Colon (tissue), 2 donors: ENCODE data around the gene PGGHG.
"Not testable (repeated sequence)": the region's sequence is repeated elsewhere in the genome, so short reads cannot be mapped to it uniquely, and the experiment has no call there.

Source experiments
- FAIRE-seq: peaks from 2 replicates; lab custom pipeline; 2012; peaks lifted over from hg19 to GRCh38; lab: Jason Lieb, UNC
- donor health status: control.
- donor health status: control.

PGGHG gene

GRCh38 chr11:288478-289397 is at the start of gene PGGHG:
Gene PGGHG, plus strand, starts transcription at chr11:289126. Its CDS starts 691 bp downstream, at chr11:289817.
- FAIRE-seq = no peak

GRCh38 chr11:240315-240714 is 48.6 kb upstream of the PGGHG start:
- FAIRE-seq = no peak

GRCh38 chr11:241634-242033 is 47.3 kb upstream of the PGGHG start:
- FAIRE-seq = no peak

- FAIRE-seq = no peak
These were observed 44.5 kb upstream of the PGGHG start for GRCh38 chr11:244376-244775.

- no peak for FAIRE-seq
These were observed 39.9 kb upstream of the PGGHG start for GRCh38 chr11:249062-249461.

- no peak for FAIRE-seq
These were observed 38.7 kb upstream of the PGGHG start for GRCh38 chr11:250274-250673.

- no peak for FAIRE-seq
These were observed 38.1 kb upstream of the PGGHG start for GRCh38 chr11:250740-251299.

- FAIRE-seq = no peak
These were observed 37.4 kb upstream of the PGGHG start for GRCh38 chr11:251550-251949.

GRCh38 chr11:252666-253065 is 36.3 kb upstream of the PGGHG start:
- no peak for FAIRE-seq

- no peak for FAIRE-seq
These were observed 35.6 kb upstream of the PGGHG start for GRCh38 chr11:253160-253885.

- no peak for FAIRE-seq
These were observed 35.0 kb upstream of the PGGHG start for GRCh38 chr11:253886-254270.

GRCh38 chr11:255176-255575 is 33.8 kb upstream of the PGGHG start:
- no peak for FAIRE-seq

GRCh38 chr11:255816-256215 is 33.1 kb upstream of the PGGHG start:
- no peak for FAIRE-seq

- FAIRE-seq = no peak
These were observed 31.8 kb upstream of the PGGHG start for GRCh38 chr11:256952-257737.

- no peak for FAIRE-seq
These were observed 31.0 kb upstream of the PGGHG start for GRCh38 chr11:257766-258493.

- FAIRE-seq = no peak
These were observed 29.5 kb upstream of the PGGHG start for GRCh38 chr11:259413-259812.

- no peak for FAIRE-seq
These were observed 27.3 kb upstream of the PGGHG start for GRCh38 chr11:261624-262023.

GRCh38 chr11:266676-267439 is 22.1 kb upstream of the PGGHG start:
- FAIRE-seq = no peak

GRCh38 chr11:267491-267994 is 21.4 kb upstream of the PGGHG start:
- no peak for FAIRE-seq

GRCh38 chr11:268716-269145 is 20.2 kb upstream of the PGGHG start:
- FAIRE-seq = not testable (repeated sequence)
